Gastrocnemius medialis (tissue), 4 donors: Measurements from ENCODE around the gene CEBPZOS. TPM values are rescaled to one million over a fixed set of nuclear protein-coding genes. Genes with fewer than 3 reads are reported as not detected.

Experiments
- ATAC-seq, 2 donors: fragments of 150-250 bp; one replicate each; pipeline ENCODE4 v1.9.1; 2016
- DNase-seq, 2 donors: peaks; one replicate each; pipeline ENCODE4 v3.0.0-alpha.2; 2019
- H3K27ac ChIP-seq, 4 donors: fragments of 200-600 bp; sonication (generic); 1 replicate in 1 of 4; 2 replicates in 3 of 4; pipeline ENCODE4 v1.5.1; 2016 to 2018; ENCODE audit warnings: mild to moderate bottlenecking in 2 of 4, moderate library complexity in 1 of 4
- H3K27me3 ChIP-seq, 3 donors: fragments of 200-600 bp; sonication (generic) in 2 of 3; 1 replicate in 1 of 3; 2 replicates in 2 of 3; pipeline versions ENCODE4 v1.5.1 to v1.6.0; 2016 to 2019; ENCODE audit warnings: mild to moderate bottlenecking in 1 of 3, moderate library complexity in 1 of 3
- H3K36me3 ChIP-seq, 2 donors: fragments of 200-600 bp; sonication (generic) in 1 of 2; one replicate each; pipeline ENCODE4 v1.5.1; 2017 to 2018
- H3K4me1 ChIP-seq, 2 donors: fragments of 200-600 bp; sonication (generic) in 1 of 2; one replicate each; pipeline ENCODE4 v1.5.1; 2016 to 2017; ENCODE audit warnings: mild to moderate bottlenecking in 2 of 2
- H3K4me3 ChIP-seq, 4 donors: fragments of 200-600 bp; sonication (generic) in 3 of 4; 1 replicate in 1 of 4; 2 replicates in 3 of 4; pipeline ENCODE4 v1.5.1; 2016 to 2019; ENCODE audit warnings: mild to moderate bottlenecking in 2 of 4
- H3K9me3 ChIP-seq, 3 donors: fragments of 200-600 bp; sonication (generic) in 2 of 3; 1 replicate in 1 of 3; 2 replicates in 2 of 3; pipeline ENCODE4 v1.5.1; 2016 to 2019
- POLR2A ChIP-seq, 2 donors: fragments of 450-650 bp; IDR thresholded peaks; one replicate each; pipeline ENCODE4 v1.6.1; 2017; ENCODE audit warnings: antibody characterized with exemption in 2 of 2, mild to moderate bottlenecking in 2 of 2, moderate library complexity in 2 of 2
- in situ Hi-C, 4 donors: fragments of 200-750 bp; cut with MboI; loops; one replicate each; pipeline versions ENCODE4 v1.15.0 to v1.8.0; 2017; ENCODE audit warnings: low sequenced_read_pairs in 4 of 4
- intact Hi-C: fragments of 100-400 bp; cut with DNase I; formaldehyde crosslinking; loops from one replicate; pipeline ENCODE4 v1.15.1; 2023; ENCODE audit warnings: low total_unique reads
- total RNA-seq, 4 donors: library from RNA; depleted of rRNA; stranded (reverse); fragments of >200 nt; gene quantifications; one replicate each; pipeline versions ENCODE4 v1.1.0 to v1.2.3, GENCODE V29; 2016
- TF ChIP-seq, protein P1 (sequence below), 5 experiments: fragments of 450-650 bp in 3 of 5; fragments of 200-600 bp in 2 of 5; sonication (generic) in 2 of 5; IDR thresholded peaks in 4 of 5; conservative IDR thresholded peaks in 1 of 5; 1 replicate in 4 of 5; 2 replicates in 1 of 5; pipeline ENCODE4 v1.5.1; 2016 to 2019; ENCODE audit warnings: antibody characterized with exemption in 5 of 5, mild to moderate bottlenecking in 3 of 5, moderate library complexity in 3 of 5

CEBPZOS gene
- total RNA-seq, 4 donors from 2014 or later: 19.9 to 33.1 (median 24.1) TPM

DNA sequence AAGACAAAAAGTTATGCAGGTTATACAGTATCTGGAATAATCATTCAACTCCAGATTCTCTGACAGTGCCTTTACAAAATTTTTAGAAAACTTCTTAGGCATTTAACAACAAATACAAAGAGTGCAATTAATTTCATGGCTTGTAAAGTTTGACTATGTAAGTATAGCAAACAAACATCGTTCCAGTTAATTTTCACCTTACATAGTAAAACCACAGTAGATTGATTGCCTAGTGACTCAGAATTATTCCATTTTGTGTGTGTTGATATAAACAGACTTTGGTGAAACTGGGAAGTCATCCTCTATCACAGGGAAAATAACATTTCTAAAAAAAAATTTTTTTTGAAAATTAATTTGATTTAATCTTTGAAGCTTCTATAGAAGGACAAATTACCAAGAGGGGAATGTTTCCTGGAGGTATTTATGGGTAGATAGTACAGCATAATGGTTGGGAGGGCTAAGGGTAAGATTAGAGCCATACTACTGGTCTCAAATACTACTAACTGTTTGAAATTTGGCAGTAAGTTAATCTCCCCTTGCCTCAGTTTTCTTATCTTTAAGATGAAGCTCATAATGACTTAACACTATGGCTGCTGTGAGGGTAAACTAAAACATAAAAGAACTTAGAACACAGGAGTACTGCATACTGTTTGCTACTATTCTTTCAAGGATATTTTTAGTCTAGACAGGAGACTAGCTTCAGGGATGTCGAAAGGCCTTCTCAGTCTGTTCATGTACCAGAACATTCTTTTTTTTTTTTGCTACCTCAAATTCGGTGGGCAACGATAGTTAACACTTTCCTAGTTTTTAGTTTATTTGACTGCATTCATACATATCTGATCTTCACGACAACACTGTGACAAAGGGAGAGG is 54.8 kb downstream of the CEBPZOS start:
- no peak for TF ChIP-seq POLR2A (IDR thresholded peaks at IDR 0.05)
- TF ChIP-seq, protein P1, sequence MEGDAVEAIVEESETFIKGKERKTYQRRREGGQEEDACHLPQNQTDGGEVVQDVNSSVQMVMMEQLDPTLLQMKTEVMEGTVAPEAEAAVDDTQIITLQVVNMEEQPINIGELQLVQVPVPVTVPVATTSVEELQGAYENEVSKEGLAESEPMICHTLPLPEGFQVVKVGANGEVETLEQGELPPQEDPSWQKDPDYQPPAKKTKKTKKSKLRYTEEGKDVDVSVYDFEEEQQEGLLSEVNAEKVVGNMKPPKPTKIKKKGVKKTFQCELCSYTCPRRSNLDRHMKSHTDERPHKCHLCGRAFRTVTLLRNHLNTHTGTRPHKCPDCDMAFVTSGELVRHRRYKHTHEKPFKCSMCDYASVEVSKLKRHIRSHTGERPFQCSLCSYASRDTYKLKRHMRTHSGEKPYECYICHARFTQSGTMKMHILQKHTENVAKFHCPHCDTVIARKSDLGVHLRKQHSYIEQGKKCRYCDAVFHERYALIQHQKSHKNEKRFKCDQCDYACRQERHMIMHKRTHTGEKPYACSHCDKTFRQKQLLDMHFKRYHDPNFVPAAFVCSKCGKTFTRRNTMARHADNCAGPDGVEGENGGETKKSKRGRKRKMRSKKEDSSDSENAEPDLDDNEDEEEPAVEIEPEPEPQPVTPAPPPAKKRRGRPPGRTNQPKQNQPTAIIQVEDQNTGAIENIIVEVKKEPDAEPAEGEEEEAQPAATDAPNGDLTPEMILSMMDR (IDR thresholded peaks at IDR 0.05 in 4 of 5, conservative IDR thresholded peaks at IDR 0.05 in 1 of 5): no peak
- H3K9me3 ChIP-seq: no peaks in the 10 kb centered on the region
- H3K4me3 ChIP-seq: no peak overlapping the region
- no peaks in the 10 kb centered on the region for H3K27me3 ChIP-seq
- H3K36me3 ChIP-seq: peaks cover 0 to 71% of the 10 kb centered on the region in 2 donors
- no peak for DNase-seq
- H3K4me1 ChIP-seq: no peaks in the 10 kb centered on the region
- peak overlapping the region; percentile 28 to 42 (median 35) for H3K27ac ChIP-seq
- peak in 1 of 2 donors; percentile 77 for ATAC-seq
- intact Hi-C loops: no loop called here
- in situ Hi-C loops: no loop called here

Other genes with a start within 250 kb of the CEBPZOS start
- 10 to 100 TPM; 21.3 to 52.0 (median 38.5) TPM for gene STRN, start 230.0 kb upstream of the CEBPZOS start, total RNA-seq
- 1 to 10 TPM; 6.8 to 10.0 (median 9.8) TPM for gene HEATR5B, start 112.1 kb upstream of the CEBPZOS start, total RNA-seq
- 1 to 10 TPM; 2.5 to 3.7 (median 3.0) TPM for gene GPATCH11, start 112.0 kb upstream of the CEBPZOS start, total RNA-seq
- gene EIF2AK2, start 39.5 kb upstream of the CEBPZOS start, total RNA-seq: 10 to 100 TPM in 1 of 4 donors, 1 to 10 TPM in 3; 3.9 to 11.0 (median 6.9) TPM
- gene SULT6B1, start 7.8 kb upstream of the CEBPZOS start, total RNA-seq: not detected
- 10 to 100 TPM; 43.2 to 75.0 (median 51.9) TPM for gene CEBPZ, start 35.1 kb downstream of the CEBPZOS start, total RNA-seq
- gene NDUFAF7, start 35.2 kb downstream of the CEBPZOS start, total RNA-seq: 10 to 100 TPM; 13.7 to 24.0 (median 19.9) TPM
- 10 to 100 TPM; 11.0 to 34.4 (median 14.9) TPM for gene PRKD3, start 128.3 kb downstream of the CEBPZOS start, total RNA-seq
- 1 to 10 TPM; 1.5 to 6.4 (median 4.7) TPM for gene QPCT, start 148.1 kb downstream of the CEBPZOS start, total RNA-seq